Measurements from ENCODE around the gene TLE3. TPM values are rescaled to one million over a fixed set of nuclear protein-coding genes. Genes with fewer than 3 reads are reported as not detected.
"Not testable (repeated sequence)": the region's sequence is repeated elsewhere in the genome, so short reads cannot be mapped to it uniquely, and the experiment has no call there.

The TLE3 gene
- total and polyA plus RNA-seq, 5 experiments from 2014 or later, result 9.9 to 135 (median 32.6) TPM

GRCh38 chr15:70137021-70137420, 39.3 kb upstream of the TLE3 start:
- POLR2A ChIA-PET, H3K27ac Mint-ChIP-seq: not testable (repeated sequence)

GRCh38 chr15:70133781-70134421, 36.2 kb upstream of the TLE3 start:
- H3K4me3 Mint-ChIP-seq, result no peak overlapping the region
- DNase-seq (no peak), ATAC-seq (no peak)
- H3K9me3 Mint-ChIP-seq, result peaks cover 0 to 2% (median 0%) of the 10 kb centered on the region in 9 donors
- peaks cover 0 to 3% (median 0%) of the 10 kb centered on the region in 4 donors for H3K4me1 Mint-ChIP-seq
- POLR2A ChIA-PET, result no interaction called here
- no peaks in the 10 kb centered on the region for H3K36me3 Mint-ChIP-seq
- peaks cover 0 to 4% (median 0%) of the 10 kb centered on the region in 5 donors for H3K27me3 Mint-ChIP-seq
- H3K27ac Mint-ChIP-seq, result peak overlapping the region in 1 of 10 donors; percentile 67

More at GRCh38 chr15:70137021-70137420, 39.3 kb upstream of the TLE3 start:
- H3K4me1 Mint-ChIP-seq, result peaks cover 12 to 26% (median 23%) of the 10 kb centered on the region in 4 donors
- H3K9me3 Mint-ChIP-seq, DNase-seq, ATAC-seq, H3K36me3 Mint-ChIP-seq, H3K4me3 Mint-ChIP-seq: not testable (repeated sequence)
- H3K27me3 Mint-ChIP-seq, result peaks cover 0 to 14% (median 2%) of the 10 kb centered on the region in 5 donors

DNA sequence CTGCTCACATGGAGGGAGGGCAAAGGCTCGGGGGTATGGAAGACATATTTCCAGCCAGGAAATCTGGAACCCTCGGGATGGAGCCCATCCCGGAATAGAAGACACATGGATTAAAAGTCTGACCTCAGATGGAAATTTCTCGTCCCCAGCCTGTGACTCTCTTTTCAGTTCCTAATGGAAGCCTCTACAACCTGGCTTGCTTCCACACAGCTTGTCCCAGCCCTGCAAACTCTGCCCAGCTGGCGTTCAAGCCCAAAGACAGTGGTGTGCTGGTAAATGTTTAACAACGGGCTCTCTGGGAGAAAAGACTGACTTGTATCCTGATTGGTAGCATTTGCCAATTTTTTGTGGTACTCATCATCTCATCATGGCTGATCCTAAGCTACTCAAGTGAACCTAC, 35.6 kb upstream of the TLE3 start:
- POLR2A ChIA-PET, result no interaction called here
- Mint-ChIP-seq H3K27ac (no peak overlapping the region), H3K36me3 (no peaks in the 10 kb centered on the region), H3K4me1 (peaks cover 0 to 3% (median 0%) of the 10 kb centered on the region in 4 donors), H3K4me3 (no peak overlapping the region), H3K27me3 (no peaks in the 10 kb centered on the region), H3K9me3 (peaks cover 0 to 2% (median 0%) of the 10 kb centered on the region in 9 donors)
- no peak for ATAC-seq
- no peak for DNase-seq

GRCh38 chr15:70132571-70132970, 34.9 kb upstream of the TLE3 start:
- H3K27ac Mint-ChIP-seq, result peak overlapping the region in 2 of 10 donors; percentile 10 to 30
- peaks cover 0 to 5% (median 1%) of the 10 kb centered on the region in 4 donors for H3K4me1 Mint-ChIP-seq
- POLR2A ChIA-PET, result no interaction called here
- ATAC-seq (no peak), DNase-seq (no peak)
- H3K36me3 Mint-ChIP-seq, result no peaks in the 10 kb centered on the region
- H3K9me3 Mint-ChIP-seq, result peaks cover 0 to 2% (median 0%) of the 10 kb centered on the region in 9 donors
- H3K4me3 Mint-ChIP-seq, result no peak overlapping the region
- H3K27me3 Mint-ChIP-seq, result no peaks in the 10 kb centered on the region

DNA sequence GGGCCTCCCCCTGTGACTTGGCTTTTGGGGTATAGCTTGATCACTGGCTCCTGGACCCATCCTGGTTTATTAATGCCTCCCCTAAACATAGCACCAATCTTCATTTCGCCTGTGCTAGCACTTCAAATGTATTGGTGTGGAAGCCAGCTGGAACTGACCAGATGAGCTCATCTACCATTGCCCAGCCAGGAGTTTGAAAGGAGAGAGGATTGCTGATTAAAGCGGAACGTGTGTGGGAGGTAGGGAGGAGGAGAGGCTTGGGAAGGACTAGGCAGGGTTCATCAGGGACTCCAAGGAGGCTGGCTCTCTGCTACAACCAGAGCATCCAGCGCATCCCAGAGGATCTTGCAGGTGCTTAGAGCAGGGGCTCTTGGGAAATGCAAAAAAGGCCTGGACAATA, 34.4 kb upstream of the TLE3 start:
- Mint-ChIP-seq H3K27ac (peak overlapping the region in 1 of 10 donors; percentile 10), H3K36me3 (no peaks in the 10 kb centered on the region), H3K4me3 (no peak overlapping the region), H3K9me3 (peaks cover 0 to 2% (median 0%) of the 10 kb centered on the region in 9 donors), H3K4me1 (peaks cover 0 to 5% (median 1%) of the 10 kb centered on the region in 4 donors), H3K27me3 (peaks cover 0 to 1% (median 0%) of the 10 kb centered on the region in 5 donors)
- ATAC-seq (no peak), DNase-seq (no peak)
- POLR2A ChIA-PET, result no interaction called here

DNA sequence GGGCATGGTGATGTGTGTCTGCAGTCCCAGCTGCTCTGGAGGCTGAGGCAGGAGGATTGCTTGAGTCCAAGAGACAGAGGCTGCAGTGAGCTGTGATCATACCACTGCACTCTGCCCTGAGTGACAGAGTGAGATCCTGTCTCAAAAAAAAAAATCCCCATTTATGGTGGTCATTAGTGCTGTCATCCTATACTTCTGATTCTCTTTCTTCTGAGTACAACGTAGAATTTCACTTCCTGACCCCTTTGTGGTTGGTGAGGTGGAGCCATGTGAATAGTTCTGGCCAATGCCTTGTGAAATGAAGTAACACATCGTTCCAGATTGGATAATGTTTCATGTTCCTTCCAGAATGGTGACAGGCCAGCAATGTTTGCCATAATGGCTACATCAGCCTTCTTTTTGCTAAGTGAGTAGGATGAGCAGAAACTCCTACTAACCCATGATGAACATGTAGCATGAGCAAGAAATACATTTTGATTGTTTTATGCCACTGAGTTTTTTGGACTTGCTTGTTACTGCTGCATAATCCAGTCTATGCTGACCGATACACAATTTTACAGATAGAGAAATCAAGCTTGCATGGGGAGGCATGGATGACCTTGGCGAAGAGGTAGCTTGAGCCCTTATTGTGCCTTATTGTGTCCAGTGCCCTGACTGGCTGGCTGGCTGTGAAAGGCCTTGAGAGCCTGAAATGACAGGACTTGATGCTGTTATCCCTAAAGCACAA, 30.9 kb upstream of the TLE3 start:
- ATAC-seq, result no peak
- no peak overlapping the region for H3K4me3 Mint-ChIP-seq
- H3K36me3 Mint-ChIP-seq, result no peaks in the 10 kb centered on the region
- no peak for DNase-seq
- H3K27ac Mint-ChIP-seq, result no peak overlapping the region
- H3K4me1 Mint-ChIP-seq, result peaks cover 0 to 5% (median under 1%) of the 10 kb centered on the region in 4 donors
- H3K27me3 Mint-ChIP-seq, result peaks cover 0 to 8% (median under 1%) of the 10 kb centered on the region in 5 donors
- H3K9me3 Mint-ChIP-seq, result no peaks in the 10 kb centered on the region
- POLR2A ChIA-PET, result no interaction called here

DNA sequence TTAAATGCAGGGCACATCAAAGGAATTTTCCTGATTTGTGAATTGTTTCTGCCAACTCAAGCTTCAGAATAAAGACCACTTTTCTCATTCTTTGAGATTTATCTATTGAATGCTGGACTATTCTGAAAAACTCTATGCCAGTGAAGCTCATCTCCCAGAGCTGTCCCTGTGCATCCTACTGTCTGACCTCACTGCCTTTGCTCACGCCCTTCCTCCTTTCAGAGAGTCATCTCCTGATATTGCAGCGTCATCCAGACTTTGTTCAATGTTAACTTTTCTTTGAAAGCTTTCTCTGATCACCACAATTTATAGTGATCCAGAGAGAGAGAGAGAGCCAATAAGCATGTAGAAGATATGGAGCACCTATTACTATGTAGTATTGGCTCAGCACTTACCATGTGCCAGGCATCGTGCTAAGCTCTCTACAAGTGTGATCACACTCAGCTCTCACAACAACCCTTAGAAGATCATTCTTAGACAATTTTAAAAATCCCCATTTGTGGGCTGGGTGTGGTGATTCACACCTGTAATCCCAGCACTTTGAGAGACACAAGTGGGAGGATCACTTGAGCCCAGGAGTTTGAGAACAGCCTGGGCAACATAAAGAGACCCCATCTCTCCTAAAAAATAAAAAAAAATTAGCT, 30.2 kb upstream of the TLE3 start:
- H3K27me3 Mint-ChIP-seq, result peaks cover 0 to 10% (median 6%) of the 10 kb centered on the region in 5 donors
- H3K4me3 Mint-ChIP-seq, result no peak overlapping the region
- DNase-seq (no peak), ATAC-seq (no peak)
- peaks cover 0 to 5% (median under 1%) of the 10 kb centered on the region in 4 donors for H3K4me1 Mint-ChIP-seq
- no peaks in the 10 kb centered on the region for H3K9me3 Mint-ChIP-seq
- no peak overlapping the region for H3K27ac Mint-ChIP-seq
- POLR2A ChIA-PET, result no interaction called here
- H3K36me3 Mint-ChIP-seq, result no peaks in the 10 kb centered on the region

GRCh38 chr15:70127288-70127746, 29.6 kb upstream of the TLE3 start:
- Mint-ChIP-seq H3K4me1 (peaks cover 0 to 5% (median under 1%) of the 10 kb centered on the region in 4 donors), H3K36me3 (no peaks in the 10 kb centered on the region), H3K9me3 (no peaks in the 10 kb centered on the region), H3K27ac (no peak overlapping the region), H3K4me3 (no peak overlapping the region), H3K27me3 (peaks cover 0 to 10% (median 6%) of the 10 kb centered on the region in 5 donors)
- no peak for ATAC-seq
- POLR2A ChIA-PET, result no interaction called here
- DNase-seq, result no peak

DNA sequence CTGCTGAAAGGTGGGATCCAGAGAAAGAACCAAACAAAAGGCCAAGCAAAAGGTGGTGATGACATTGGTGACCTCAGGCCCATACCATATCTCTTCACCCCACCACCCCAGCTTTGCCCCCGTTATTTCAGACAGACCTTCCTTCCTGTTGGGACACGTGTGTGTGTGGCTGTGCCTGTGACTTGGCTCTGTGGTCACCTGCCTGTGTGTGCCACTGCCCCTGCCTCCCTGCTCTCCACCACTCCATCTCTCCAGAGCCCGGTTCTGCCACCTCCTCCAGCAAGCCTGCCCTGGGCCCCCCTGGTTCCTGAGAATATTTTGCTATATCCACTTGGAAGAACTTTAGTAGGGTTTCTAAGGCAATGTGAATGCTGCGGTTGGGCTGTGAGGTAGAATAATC, 28.6 kb upstream of the TLE3 start:
- no peak overlapping the region for H3K4me3 Mint-ChIP-seq
- POLR2A ChIA-PET, result no interaction called here
- no peaks in the 10 kb centered on the region for H3K36me3 Mint-ChIP-seq
- H3K27me3 Mint-ChIP-seq, result peaks cover 0 to 10% (median 6%) of the 10 kb centered on the region in 5 donors
- H3K9me3 Mint-ChIP-seq, result no peaks in the 10 kb centered on the region
- no peak overlapping the region for H3K27ac Mint-ChIP-seq
- no peak for DNase-seq
- peaks cover 0 to 5% (median under 1%) of the 10 kb centered on the region in 4 donors for H3K4me1 Mint-ChIP-seq
- no peak for ATAC-seq

- H3K27me3 Mint-ChIP-seq, result peaks cover 0 to 10% (median 6%) of the 10 kb centered on the region in 5 donors
- no peak overlapping the region for H3K4me3 Mint-ChIP-seq
- H3K4me1 Mint-ChIP-seq, result peaks cover 0 to 5% (median under 1%) of the 10 kb centered on the region in 4 donors
- ATAC-seq (no peak), DNase-seq (no peak)
- no peaks in the 10 kb centered on the region for H3K36me3 Mint-ChIP-seq
- H3K27ac Mint-ChIP-seq, result peak overlapping the region in 1 of 10 donors; percentile 4
- POLR2A ChIA-PET, result no interaction called here
- H3K9me3 Mint-ChIP-seq, result no peaks in the 10 kb centered on the region
These were observed 27.9 kb upstream of the TLE3 start for GRCh38 chr15:70125605-70126004.

GRCh38 chr15:70121624-70122302, 24.0 kb upstream of the TLE3 start:
- DNase-seq, result no peak
- H3K4me3 Mint-ChIP-seq, result no peak overlapping the region
- no peak overlapping the region for H3K27ac Mint-ChIP-seq
- peaks cover 0 to 6% (median 6%) of the 10 kb centered on the region in 5 donors for H3K27me3 Mint-ChIP-seq
- ATAC-seq, result no peak
- peaks cover 0 to 1% (median 0%) of the 10 kb centered on the region in 4 donors for H3K4me1 Mint-ChIP-seq
- no peaks in the 10 kb centered on the region for H3K9me3 Mint-ChIP-seq
- H3K36me3 Mint-ChIP-seq, result no peaks in the 10 kb centered on the region
- POLR2A ChIA-PET, result interaction anchor here (0.6 kb wide), 1 partner anchor 542 kb away, joined by 4 read pairs; no protein-coding TSS in a partner anchor

GRCh38 chr15:70120958-70121623, 23.4 kb upstream of the TLE3 start:
- DNase-seq (no peak), ATAC-seq (no peak)
- Mint-ChIP-seq H3K36me3 (no peaks in the 10 kb centered on the region), H3K27ac (peak overlapping the region in 3 of 10 donors; percentile 7 to 79 (median 11)), H3K27me3 (peaks cover 0 to 6% (median 6%) of the 10 kb centered on the region in 5 donors), H3K4me1 (peaks cover 0 to 1% (median 0%) of the 10 kb centered on the region in 4 donors), H3K9me3 (no peaks in the 10 kb centered on the region), H3K4me3 (no peak overlapping the region)
- POLR2A ChIA-PET, result interaction anchor here (0.6 kb wide), 1 partner anchor 542 kb away, joined by 4 read pairs; no protein-coding TSS in a partner anchor

Measured in naive thymus-derived CD8-positive, alpha-beta T cell (primary cell).